Hematopoietic multipotent progenitor cell treated with erythropoietin and hydrocortisone succinate and interleukin-3 and kit ligand, for 17 days (in vitro differentiated cells): ENCODE measurements around the gene RNF220.

Experiments used
- DNase-seq: peaks from one replicate; pipeline ENCODE4 v3.0.0-alpha.2; 2015; ENCODE audit warnings: low spot score

Gene RNF220

DNA sequence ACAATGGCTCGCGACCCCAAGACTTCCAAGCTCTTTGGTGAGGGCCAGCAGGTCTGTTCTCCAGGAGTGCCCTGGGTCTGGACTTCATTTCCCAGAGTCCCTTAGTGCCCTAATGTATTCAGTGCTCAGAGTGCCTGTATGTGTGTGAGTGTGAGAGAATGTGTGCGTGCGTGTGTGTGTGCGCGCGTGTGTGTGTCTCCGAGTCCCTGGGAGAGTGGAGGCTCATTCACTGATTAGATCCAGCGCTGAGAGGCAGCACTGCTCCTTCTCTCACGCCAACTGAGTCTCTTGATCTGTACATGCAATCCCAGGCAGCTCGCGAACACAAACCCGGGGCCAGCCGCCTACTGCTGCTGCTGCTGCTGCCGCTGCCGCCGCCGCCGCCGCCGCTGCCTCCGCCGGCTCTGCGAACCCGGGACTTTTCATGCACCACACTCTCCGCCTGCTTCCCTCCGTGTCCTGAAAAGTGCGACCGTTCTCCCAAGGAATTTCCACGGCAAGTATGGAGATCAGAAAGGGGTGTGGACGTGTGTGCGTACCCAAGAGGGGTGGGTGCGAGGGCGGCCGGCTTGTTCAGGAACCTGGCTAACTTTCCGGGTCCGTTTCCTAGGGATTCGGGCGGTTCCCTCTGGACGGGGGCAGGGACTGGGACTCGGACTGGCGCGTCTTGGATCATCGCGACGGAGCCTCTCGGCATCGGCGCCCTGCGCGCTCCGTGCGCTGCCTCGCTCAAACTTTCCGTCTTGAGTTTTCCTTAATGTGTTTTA lies at the start of gene RNF220:
TSS of gene RNF220 (plus strand) at position 225 of the 767 bp plus-strand sequence.
- no peak for DNase-seq

DNA sequence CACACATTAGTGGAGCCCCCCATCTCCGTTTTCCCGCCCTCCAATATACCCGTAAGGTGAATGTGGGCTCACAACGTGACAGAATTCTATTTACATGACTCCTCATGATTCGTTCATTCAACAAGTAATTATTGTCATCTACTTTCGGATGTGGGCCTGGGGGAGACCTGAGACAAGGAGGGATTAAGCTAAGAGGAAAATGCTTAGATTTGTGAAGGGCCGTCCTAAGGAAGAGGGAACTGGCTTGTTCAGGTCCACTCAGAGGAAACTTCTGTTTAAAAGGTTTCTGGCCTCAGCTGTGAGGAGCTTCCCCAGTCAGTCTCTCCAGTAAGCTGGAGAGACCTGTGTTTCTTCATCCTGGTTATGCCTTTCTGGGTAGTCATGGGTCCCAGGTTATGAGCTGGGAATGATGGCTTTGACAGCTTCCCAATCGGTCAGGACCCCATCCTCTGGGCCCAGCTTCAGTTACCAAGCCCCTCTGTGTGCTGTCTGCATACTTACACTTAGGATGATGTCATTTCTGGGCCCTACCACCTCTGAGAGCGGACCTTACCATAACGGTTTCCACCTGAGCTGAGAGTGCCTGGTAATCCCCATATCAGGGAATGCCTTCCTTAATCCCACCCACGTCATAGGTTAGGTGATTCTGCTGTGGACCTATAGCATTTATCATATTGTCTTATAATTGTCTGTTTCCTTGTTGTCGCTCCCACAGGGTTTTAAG lies 49.3 kb upstream of the RNF220 start:
- no peak for DNase-seq

DNA sequence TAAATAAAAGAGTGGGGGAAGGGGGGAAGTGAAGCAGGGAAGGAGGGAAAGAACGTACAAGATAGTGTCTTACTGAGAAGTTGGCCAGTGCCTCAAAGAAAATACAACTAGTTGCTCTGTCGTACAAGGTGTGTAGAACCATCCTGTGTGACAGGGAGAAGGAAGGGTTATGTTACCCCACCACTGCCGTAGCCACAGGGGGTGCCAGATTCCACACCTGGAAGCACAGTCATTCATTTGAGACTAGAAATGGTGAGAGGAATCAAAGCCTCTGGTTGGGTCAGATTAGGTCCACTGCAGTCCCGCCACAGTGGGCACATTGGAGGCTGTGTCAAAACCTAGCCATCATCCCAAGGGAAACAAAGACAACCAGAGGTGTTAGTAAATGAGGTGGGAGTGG lies 47.3 kb upstream of the RNF220 start:
- DNase-seq: no peak

DNA sequence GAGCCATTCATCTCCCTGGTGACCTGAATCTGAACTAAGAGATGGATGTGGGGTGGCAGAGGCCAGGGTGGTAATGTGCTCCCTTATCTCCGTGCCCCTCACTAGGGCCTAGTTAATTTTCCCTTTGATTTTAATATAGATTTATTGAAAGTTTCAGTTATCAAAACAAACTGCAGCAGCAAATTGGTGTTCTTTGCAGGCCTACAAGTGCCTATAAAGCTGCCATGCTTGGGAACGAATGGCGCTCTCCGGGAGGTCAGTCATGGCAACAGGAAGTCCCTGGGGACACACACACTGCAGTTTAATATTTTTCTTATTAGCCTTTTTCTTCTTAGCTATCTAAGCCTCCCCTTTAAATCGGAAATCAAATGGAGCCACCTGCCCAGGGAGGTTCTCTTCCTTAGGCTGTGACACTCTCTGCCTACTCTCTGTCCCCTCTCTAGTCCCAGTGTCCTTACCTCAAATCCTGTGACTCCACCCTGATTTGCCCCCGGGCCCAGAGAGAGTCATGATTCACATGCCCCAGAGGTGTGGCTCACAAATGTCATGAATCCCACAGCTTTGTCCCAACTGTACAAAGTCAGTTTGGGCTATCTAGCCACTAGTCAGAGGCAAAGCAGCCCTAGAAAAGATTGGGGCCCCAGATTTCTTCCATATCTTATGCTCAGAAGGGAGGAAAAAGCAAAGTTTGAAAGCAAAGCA lies 45.7 kb upstream of the RNF220 start:
- DNase-seq: no peak

DNA sequence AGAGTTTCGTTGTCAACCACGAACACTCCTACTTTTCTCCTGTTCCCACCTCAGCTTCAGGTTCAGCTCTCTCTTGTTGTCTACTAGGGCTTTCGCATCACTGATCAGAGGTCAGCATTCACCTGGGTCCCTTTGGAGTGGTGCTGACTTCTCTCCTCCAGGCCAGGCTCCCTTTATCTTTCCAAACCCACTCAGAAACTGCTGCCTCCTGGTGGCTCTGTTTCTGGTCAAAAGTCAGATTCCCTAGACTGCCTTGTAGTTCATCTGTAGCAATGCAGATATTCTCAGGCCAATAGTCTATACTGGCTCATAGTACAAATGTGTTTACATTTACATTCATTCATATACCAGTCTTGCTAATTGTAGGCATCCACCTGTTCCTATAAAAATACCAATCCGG lies 43.6 kb upstream of the RNF220 start:
- no peak for DNase-seq

DNA sequence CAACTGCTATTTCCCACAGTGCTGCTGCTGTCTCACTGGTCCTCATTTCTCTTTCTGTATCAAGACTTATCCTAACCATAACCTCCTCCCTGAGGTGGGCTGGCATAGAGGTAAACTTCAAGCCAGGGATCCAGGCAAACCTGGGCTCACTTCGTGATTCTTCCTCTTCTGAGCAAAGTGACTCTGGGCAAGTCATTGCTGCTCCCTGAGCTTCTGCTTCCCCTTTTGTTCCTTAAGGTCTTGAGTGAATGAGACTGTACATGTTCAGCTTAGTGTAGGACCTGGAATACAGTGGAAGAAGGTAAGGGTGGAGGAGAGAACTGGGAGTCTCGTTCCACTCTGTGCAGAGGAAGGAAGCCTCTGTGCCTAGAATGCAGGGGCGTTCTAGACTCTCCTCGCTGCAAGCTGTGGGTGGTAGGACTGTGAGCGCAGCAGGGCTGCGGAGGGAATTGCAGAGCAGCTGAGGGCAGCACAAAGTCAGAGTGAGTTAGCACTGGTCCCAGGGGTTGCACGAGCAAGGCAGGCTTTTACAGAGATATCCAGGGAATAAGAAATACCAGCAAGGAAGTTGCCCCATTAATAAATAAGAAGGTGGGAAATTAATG lies 38.6 kb upstream of the RNF220 start:
- DNase-seq: no peak

DNA sequence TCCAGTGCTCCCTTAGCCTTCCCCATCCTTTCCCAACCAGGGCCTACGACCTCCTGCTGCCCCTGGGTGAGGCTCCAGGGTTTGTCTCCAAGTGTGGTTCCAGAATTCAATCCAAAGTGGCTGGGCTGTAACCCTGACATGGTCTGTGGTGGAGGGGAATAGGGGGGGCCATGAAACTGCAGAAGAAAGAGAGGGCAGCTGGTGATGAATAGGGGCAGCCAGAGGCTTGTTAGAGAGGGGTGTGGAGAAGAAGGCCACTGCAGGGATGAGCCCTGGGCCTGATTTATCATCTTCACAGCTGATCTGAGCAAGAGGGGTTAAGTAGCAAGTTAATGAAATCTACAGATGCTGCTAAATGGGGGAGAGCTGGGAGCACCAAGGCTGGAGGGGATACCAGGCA lies 37.1 kb upstream of the RNF220 start:
- DNase-seq: no peak

DNA sequence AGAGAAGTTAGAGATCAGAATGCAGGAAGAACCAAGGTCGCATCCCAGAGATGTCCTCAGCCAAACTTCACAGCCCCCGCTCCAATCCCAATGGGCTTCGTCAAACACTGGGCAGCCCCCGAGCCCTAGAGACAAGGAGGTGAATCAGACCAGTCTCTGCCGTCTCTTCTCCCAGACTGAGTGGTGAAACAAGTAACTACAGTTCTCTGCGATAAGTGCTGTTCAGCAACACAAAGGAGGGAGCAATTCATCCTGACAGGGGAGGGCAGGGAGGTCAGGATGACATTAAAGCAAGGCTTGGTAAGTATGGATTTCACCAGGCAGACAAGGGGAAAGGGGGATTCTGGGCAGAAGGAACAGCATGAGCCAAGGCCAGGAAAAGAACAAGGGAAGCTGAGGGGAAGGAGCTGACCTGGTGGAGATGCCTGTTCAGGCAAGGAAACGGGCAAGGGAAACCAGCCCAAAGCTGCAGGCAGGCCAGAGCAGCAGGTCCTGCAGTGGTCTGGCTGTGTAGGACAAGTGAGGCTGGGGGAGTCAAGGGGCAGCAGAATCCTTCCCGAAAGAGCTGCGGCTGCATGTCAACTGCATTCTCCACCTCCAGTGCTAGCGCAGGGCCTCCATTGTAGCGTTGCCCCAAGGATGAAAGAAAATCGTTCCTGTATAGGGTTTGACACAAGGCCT lies 36.4 kb upstream of the RNF220 start:
- no peak for DNase-seq

DNA sequence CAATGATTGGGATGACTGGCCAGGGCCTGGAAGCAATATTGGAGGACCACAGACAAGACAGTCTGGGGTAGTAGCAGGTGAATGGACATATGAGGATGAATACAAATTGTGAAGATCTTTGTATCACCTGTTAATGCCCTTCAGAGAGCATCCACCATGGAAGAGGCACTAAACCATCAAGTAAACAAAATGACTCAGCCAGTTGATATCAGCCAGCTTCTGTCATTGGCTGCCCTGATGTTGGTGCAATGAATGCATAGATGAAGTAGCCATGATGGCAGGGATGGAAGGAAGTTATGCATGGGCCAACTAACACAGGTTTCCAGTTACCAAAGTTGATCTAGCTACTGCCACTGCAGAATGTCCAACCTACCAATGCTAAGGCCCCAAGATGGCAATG lies 33.8 kb upstream of the RNF220 start:
- peak; percentile 41 for DNase-seq

DNA sequence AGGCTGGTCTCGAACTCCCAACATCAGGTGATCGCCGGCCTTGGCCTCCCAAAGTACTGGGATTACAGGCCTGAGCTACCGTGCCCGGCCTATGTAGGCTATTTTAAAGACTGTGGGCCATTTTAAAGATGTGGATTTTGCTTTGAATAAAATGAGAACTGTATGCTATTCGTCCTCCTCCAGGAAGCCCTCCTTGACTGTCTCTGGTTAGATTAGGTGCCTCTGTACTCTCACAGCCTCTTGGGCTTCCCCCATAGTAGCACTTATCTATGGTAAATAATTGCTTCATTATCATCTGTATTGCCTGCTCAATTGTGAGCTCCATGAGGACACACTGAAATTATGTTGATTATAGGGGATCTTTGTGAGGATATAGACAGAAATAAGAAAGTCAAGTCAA lies 29.5 kb upstream of the RNF220 start:
- no peak for DNase-seq

DNA sequence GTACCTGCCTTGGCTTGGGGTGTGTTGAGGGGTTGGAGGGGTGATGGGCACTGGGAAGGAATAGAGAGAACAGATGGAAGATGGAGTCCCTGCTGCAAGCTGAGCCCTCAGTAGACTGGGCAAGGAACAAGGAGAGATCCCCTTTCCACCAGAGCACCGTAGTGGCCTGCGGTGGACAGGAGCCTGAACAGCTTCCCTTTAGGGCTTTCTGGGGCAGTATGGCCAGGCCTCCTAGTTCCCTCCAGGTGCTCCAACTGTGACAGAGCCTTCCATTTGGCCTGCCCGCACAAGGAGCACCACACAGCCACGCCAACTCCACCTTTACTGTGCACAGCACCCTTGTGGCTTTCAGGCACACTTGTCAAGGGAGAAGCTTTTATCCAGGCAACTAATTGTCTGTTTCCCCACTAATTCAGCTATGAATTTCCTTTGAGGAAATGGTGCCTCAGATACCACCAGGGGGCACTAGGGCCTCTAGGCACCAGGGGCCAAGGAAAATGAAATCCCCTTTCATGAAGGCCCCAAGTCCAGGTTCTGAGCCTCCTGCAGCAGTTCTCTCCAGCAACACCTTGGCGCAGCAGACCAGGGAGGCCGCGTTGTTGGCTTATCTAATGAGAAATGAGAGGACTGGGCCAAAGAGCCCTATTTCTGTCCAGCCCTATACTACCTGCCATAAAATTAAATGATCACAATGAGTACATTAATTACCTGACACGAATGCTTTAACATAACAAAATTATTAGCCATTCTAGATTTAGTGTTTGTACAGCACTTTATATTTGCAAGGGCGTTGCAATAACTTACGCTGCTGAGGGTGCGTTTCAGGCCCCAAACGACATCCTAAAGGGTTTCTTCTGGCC lies 26.9 kb upstream of the RNF220 start:
- peak; percentile 40 for DNase-seq

DNA sequence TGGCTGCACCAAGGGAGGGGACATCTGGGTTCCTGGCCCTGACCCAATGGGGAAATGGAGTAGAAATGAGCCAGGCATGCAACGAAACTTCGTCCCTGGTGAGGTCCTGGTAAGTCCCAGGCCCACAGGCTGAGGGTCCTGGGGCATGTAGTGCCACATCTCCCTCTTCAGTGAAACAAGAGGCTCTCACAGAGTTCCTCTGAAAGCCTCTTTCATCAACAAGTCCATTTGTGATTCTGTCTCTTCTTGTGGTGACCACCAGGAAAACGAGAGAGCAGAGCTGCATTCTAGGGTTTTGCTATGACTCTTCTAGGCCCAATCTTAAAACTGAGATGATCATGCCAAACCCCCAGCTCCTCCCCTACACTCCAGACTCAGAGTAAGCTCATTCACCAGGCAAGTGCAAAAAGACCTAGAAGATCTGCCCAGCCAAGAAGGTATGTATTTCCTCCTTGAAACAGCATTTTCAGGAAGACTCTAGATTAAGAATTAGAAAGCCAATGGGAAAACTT lies 24.3 kb upstream of the RNF220 start:
- no peak for DNase-seq

DNA sequence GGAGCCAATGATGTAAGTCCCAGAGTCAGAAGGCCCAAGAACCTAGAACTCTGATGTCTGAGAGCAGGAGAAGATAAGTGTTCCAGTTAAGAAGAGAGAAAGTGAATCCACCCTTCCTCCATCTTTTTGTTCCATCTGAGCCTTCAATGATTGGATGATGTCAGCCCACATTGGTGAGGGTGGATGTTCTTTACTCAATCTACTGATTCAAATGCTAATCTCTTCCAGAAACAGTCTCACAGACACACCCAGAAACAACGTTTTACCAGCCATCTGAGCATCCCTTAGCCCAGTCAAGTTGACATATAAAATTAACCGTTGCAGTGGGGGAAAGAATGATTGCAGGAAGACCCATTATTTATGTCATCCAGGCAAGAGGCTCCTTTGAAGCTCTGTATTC lies 16.5 kb upstream of the RNF220 start:
- DNase-seq: no peak

DNA sequence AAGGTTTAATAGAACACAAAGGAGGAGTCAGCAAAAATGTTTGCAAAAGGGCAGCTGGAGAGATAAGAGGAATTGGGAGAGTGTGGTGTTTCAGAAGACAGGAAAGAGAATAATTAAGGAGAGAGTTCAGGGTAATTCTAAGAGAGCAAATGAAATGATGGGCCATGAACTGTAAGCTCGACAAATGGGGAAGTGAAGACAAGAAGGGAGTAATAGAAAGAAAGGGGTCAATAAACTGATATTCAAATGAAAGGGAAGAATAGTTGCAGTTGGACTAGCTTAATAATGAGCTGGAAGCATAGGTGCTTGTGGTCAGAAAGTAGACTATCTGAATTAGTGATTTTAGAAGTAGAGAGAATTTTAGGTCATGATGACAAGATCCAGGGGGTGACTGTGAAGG lies 15.6 kb upstream of the RNF220 start:
- DNase-seq: no peak

DNA sequence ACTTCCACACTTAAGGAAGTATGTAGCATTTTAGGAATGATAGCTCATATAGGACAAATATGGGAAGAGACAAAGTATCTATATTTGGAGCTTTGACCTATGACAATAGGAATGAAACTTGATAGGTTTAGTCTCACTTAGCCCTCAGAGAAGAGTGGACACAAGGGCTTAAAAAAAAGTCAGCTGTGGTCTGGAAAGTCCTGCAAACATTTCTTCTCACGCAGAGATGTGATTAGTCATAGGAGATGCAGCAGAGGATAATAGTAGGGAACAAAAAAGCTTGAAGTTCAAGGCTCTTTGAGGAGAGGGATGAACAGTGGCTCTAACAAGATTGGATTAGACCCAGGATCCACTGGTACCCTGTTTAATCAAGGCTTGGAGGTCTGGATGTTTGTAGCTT lies 14.8 kb upstream of the RNF220 start:
- DNase-seq: no peak

DNA sequence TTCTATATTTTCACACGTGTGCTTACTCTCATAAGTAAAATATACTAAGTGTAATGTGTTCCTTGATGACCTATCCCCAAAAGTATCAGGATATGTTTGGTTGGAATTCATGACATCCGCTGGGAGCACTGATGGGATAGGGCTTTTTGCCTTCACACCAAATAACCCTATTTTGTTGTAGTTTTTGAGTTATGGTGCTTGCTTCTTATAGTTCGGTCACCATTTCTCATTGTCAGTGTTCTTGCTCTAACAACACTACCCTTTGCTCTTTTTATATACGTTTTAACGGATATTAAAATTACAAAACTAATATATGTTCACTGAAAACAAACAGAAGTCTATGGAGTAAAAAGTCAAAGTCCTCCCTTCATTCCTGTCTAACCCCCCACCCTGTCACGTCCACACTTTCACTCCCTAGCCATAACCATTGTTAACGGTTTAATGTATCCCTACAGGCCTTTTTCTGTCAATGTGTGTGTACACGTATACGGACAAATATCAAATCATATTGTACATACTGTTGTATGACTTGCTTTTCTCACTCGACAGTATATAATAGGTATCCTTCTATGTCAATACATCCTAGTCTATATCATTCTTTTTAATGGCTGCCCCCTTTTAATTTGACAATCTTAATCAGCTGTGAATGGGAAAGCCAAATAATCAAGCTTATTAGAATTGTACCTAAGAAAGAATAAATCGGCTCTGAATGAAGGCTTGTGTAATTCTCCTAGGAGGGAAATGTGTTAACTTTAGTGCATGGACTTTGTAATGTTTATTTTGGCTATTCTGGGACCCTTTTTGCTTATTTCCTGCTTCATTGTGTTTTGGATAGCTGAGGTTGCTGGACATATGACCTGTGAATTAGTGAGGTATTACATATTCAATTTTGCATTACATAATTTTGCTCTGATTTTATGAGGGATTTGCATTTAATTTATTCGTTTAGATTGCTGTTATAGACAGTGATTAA lies 3.5 kb upstream of the RNF220 start:
- no peak for DNase-seq

DNA sequence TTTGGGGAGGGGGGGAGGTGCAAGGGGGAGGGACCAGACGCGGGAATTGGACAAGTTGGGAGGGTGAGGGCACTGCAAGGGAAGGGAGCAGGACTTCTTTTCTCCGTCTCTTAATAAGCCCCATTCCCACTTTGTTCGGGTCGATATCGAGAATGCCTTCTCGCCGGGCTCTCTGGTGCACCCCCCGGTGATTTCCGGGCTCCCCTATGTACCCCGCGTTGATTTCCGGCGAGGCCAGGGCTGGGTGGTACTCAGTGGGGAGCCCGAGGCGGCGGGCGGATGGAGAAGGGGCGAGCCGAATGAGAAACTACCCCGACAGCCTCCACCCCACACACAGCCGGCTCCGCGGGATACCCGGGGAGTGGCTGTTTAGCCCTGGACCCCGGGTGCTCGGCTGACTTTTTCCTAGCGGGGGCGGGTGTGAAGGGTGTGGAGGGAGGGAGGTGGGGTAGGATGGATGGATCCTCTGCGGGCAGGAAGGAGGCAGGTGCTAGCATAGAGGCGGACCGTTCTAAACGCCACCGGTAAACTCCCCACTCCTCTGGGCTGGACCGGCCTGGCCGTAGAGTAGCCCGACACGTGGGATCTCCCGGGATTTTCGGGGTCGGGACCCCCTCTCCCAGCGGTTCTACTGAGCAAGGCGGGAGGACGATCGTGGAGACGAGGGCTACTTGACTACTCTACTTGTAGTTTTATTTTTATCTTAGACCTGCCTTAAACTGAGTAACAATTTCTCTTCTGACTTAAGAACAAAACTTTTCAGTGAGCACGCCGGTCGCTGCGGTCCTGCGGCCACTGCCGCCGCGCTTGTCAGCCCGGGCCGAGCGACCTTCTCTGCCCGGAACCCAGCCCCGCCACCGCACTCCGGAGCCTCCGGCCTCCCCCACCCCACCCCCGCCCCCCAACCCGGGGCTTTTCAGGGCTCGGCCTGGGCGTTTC lies 1.0 kb downstream of the RNF220 start:
- DNase-seq: no peak

DNA sequence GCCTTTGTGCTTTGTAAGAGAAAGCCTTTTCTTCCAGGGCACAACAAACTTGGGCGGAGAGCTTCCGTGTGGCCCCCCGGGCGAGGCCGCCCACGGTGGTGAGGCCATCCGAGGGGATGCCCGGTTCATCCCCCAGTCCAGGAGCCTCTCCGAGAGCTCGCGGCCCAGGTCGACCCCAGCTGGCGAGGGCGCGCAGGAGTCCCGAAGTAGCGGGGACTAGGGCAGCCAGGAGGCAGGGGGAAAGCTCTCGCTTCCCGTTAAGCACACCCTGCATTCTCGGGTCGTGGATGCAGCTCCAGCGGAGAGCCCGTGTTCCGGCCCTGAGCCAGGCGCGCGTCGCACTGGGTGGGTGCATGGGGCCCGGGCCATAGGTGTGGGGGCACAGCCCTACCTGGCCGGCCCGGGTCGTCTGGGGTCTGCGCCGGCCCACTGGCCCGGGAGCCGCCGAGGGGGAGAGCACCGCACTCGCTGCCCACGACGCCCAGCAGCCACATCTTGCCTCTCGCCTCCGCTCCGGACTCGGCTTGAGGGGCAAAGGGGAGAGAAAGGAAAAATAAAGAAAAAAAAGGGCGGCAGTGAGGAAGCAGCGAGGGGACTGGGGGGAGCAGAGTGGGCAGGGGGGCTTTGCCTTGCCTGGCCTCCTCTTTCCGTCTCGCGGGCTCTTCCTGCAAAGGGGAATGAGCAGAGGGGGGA lies 1.8 kb downstream of the RNF220 start:
- DNase-seq: no peak
